Measurements from ENCODE around the gene SYT6. TPM values are rescaled to one million over a fixed set of nuclear protein-coding genes. Genes with fewer than 3 reads are reported as not detected.

The SYT6 gene
- total RNA-seq, 1 donor from 2014 or later, result not detected

GRCh38 chr1:114090738-114091505 is 62.7 kb downstream of the SYT6 start:
- Histone ChIP-seq H3K27ac (replicated peaks) (no peak overlapping the region), H3K27me3 (ENCODE audit: low read depth) (peaks cover 16% of the 10 kb centered on the region), H3K9me3 (replicated peaks) (no peaks in the 10 kb centered on the region), H3K4me1 (no peaks in the 10 kb centered on the region), H3K36me3 (no peaks in the 10 kb centered on the region), H3K4me3 (no peak overlapping the region)
- no peak for DNase-seq
- TF ChIP-seq CTCF (IDR thresholded peaks at IDR 0.05; ENCODE audit: borderline replicate concordance), result no peak
- intact Hi-C loops (cut with micrococcal nuclease), result no loop called here

- Histone ChIP-seq H3K4me3 (no peak overlapping the region), H3K27me3 (ENCODE audit: low read depth) (peaks cover 16% of the 10 kb centered on the region), H3K36me3 (no peaks in the 10 kb centered on the region), H3K4me1 (no peaks in the 10 kb centered on the region), H3K27ac (replicated peaks) (no peak overlapping the region), H3K9me3 (replicated peaks) (no peaks in the 10 kb centered on the region)
- intact Hi-C loops (cut with micrococcal nuclease), result no loop called here
- DNase-seq, result no peak
- no peak for TF ChIP-seq CTCF (IDR thresholded peaks at IDR 0.05; ENCODE audit: borderline replicate concordance)
Observed at GRCh38 chr1:114089502-114090138, 64.0 kb downstream of the SYT6 start.

DNA sequence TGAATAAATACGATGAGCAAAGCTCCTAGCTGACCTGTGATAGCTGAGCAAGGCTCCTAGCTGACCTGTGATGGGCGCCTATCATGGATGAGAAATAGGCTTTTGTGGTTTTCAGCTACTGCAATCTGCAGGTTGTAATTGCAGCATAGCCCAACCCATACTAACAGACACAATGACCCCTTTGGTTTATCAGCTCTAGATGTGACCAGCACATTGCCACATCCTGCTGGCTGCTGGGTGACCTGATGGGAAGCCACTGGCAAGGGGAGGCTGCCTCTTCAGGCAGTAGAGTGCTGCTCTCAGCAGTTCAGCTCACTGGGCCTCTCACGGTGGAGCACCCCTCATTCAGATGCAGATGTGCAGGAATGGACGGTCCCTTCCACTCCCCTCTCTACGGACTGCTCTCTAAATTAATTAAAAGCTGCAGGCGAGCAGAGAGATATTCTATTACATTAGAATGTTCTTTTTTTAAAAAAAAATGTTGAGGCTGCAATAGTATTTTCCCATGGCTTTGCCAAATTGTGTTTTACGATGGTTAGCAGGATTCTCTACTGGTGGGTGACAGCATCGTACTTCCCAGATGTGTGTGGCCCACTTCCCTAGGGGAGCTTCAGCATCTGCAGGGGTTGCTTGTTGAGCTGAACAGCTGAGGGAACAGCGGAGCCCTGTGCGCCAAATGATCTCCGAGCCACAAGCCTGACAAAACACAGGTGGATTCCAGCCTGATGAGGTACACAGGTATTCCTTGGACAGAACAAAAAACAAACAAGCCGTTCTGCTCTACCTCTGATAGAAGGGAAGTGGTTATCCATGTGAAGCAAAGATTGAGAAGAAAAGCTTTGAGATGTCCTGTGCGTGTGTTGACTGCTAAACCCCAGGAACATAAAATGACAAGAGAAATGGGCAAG is 65.0 kb downstream of the SYT6 start:
- Histone ChIP-seq H3K4me1 (no peaks in the 10 kb centered on the region), H3K36me3 (no peaks in the 10 kb centered on the region), H3K27ac (replicated peaks) (no peak overlapping the region), H3K9me3 (replicated peaks) (no peaks in the 10 kb centered on the region), H3K27me3 (ENCODE audit: low read depth) (peaks cover 16% of the 10 kb centered on the region), H3K4me3 (no peak overlapping the region)
- TF ChIP-seq CTCF (IDR thresholded peaks at IDR 0.05; ENCODE audit: borderline replicate concordance), result no peak
- intact Hi-C loops (cut with micrococcal nuclease), result no loop called here
- DNase-seq, result no peak

GRCh38 chr1:114087495-114087894 is 66.2 kb downstream of the SYT6 start:
- Histone ChIP-seq H3K9me3 (replicated peaks) (no peaks in the 10 kb centered on the region), H3K27ac (replicated peaks) (no peak overlapping the region), H3K36me3 (no peaks in the 10 kb centered on the region), H3K4me1 (peaks cover under 1% of the 10 kb centered on the region), H3K4me3 (no peak overlapping the region), H3K27me3 (ENCODE audit: low read depth) (peaks cover 16% of the 10 kb centered on the region)
- DNase-seq, result no peak
- no peak for TF ChIP-seq CTCF (IDR thresholded peaks at IDR 0.05; ENCODE audit: borderline replicate concordance)
- intact Hi-C loops (cut with micrococcal nuclease), result no loop called here

- no peaks in the 10 kb centered on the region for H3K9me3 ChIP-seq (replicated peaks)
- H3K27ac ChIP-seq (replicated peaks), result no peak overlapping the region
- no peak for DNase-seq
- TF ChIP-seq CTCF (IDR thresholded peaks at IDR 0.05; ENCODE audit: borderline replicate concordance), result no peak
- H3K4me3 ChIP-seq, result no peak overlapping the region
- intact Hi-C loops (cut with micrococcal nuclease), result no loop called here
- H3K27me3 ChIP-seq (ENCODE audit: low read depth), result peaks cover 14% of the 10 kb centered on the region
- no peaks in the 10 kb centered on the region for H3K36me3 ChIP-seq
- peaks cover 8% of the 10 kb centered on the region for H3K4me1 ChIP-seq
Observed at GRCh38 chr1:114086601-114087368, 66.9 kb downstream of the SYT6 start.
